ENCODE data around the gene SLC17A9. TPM values are rescaled to one million over a fixed set of nuclear protein-coding genes. Genes with fewer than 3 reads are reported as not detected.

SLC17A9 gene
- total and polyA plus RNA-seq, 10 of the 15 experiments (the other 5 are each of a cell fraction or from before 2014, with no cell fraction given) = 0.72 to 74.1 (median 29.4) TPM

DNA sequence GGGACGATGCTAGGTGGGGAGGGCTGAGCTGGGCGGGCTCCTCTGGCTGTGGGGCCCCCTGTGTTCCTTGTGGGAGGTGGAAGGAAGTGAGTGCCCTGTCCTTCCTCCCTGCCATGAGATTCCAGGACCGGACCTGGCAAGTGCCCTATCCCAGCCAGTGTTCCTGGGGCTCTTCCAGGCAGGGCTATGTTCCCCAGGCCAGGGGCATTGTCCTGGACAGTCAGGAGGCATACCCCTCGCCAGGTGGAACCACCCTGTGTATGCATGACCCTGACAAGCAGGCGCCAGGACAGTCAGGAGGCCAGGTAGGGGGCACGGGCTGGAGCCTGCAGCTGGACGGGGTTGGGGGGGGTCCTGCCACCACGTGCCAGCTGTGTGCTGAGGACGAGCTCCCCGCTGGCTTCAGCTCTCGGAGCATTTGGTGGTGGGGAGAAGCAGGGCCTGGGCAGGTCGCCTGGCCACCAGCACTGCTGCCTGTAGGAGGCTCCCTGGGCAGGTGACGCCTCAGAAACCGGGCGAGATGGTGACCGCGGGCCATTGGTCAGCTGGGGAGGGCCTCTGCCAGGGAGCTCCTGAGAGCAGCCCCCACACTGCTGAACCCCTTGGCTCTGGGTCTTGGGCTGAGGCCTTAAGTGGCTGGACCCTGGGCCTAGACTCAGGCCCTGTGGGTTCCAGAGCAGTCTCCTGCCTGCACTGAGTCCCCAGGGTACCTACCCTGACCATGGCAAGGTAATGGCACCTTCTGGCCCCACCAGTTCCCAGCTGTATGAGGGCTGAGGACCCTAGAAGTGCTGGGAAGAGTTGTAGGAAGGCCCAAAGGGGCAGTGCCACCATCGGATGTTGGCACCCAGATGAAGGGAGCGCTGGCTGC lies 694 bp downstream of the SLC17A9 start (continued):
- no peak; the same call in 1 of the 2 replicates for TF ChIP-seq SMARCA5 (IDR thresholded peaks at IDR 0.05)
- no peak for TF ChIP-seq SUPT20H (IDR thresholded peaks at IDR 0.05; ENCODE audit: borderline replicate concordance, control insufficient read depth, low read depth, low read length)
- TF ChIP-seq, protein P1, sequence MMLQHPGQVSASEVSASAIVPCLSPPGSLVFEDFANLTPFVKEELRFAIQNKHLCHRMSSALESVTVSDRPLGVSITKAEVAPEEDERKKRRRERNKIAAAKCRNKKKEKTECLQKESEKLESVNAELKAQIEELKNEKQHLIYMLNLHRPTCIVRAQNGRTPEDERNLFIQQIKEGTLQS (IDR thresholded peaks at IDR 0.05; ENCODE audit: borderline replicate concordance, extremely low read depth, low read depth, low read length) = no peak
- TF ChIP-seq WRNIP1 (IDR thresholded peaks at IDR 0.05; ENCODE audit: borderline replicate concordance, low read depth, low read length) = no peak
- TF ChIP-seq, protein P2, sequence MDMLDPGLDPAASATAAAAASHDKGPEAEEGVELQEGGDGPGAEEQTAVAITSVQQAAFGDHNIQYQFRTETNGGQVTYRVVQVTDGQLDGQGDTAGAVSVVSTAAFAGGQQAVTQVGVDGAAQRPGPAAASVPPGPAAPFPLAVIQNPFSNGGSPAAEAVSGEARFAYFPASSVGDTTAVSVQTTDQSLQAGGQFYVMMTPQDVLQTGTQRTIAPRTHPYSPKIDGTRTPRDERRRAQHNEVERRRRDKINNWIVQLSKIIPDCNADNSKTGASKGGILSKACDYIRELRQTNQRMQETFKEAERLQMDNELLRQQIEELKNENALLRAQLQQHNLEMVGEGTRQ (IDR thresholded peaks at IDR 0.05; ENCODE audit: borderline replicate concordance, low read depth, low read length) = no peak
- TF ChIP-seq, protein P3, sequence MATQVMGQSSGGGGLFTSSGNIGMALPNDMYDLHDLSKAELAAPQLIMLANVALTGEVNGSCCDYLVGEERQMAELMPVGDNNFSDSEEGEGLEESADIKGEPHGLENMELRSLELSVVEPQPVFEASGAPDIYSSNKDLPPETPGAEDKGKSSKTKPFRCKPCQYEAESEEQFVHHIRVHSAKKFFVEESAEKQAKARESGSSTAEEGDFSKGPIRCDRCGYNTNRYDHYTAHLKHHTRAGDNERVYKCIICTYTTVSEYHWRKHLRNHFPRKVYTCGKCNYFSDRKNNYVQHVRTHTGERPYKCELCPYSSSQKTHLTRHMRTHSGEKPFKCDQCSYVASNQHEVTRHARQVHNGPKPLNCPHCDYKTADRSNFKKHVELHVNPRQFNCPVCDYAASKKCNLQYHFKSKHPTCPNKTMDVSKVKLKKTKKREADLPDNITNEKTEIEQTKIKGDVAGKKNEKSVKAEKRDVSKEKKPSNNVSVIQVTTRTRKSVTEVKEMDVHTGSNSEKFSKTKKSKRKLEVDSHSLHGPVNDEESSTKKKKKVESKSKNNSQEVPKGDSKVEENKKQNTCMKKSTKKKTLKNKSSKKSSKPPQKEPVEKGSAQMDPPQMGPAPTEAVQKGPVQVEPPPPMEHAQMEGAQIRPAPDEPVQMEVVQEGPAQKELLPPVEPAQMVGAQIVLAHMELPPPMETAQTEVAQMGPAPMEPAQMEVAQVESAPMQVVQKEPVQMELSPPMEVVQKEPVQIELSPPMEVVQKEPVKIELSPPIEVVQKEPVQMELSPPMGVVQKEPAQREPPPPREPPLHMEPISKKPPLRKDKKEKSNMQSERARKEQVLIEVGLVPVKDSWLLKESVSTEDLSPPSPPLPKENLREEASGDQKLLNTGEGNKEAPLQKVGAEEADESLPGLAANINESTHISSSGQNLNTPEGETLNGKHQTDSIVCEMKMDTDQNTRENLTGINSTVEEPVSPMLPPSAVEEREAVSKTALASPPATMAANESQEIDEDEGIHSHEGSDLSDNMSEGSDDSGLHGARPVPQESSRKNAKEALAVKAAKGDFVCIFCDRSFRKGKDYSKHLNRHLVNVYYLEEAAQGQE (IDR thresholded peaks at IDR 0.05; ENCODE audit: low read depth, low read length) = no peak
